Hematopoietic multipotent progenitor cell (in vitro differentiated cells): ENCODE results near the gene EHMT1. TPM values are rescaled to one million over a fixed set of nuclear protein-coding genes. Genes with fewer than 3 reads are reported as not detected.
"Not testable (repeated sequence)": the region's sequence is repeated elsewhere in the genome, so short reads cannot be mapped to it uniquely, and the experiment has no call there.

Experiments used
- DNase-seq, 3 donors: peaks; one replicate each; pipeline ENCODE4 v3.0.0-alpha.2; 2011 to 2015; ENCODE audit warnings: low read depth in 2 of 3, low spot score in 2 of 3
- small RNA-seq: library from RNA; depleted of rRNA; stranded (forward); fragments of <200 nt; gene quantifications from one replicate; pipeline ENCODE3, GENCODE V24; 2012
- total RNA-seq: library from RNA; depleted of rRNA; stranded (reverse); fragments of >200 nt; gene quantifications from one replicate; pipeline ENCODE4 v1.2.3, GENCODE V29; 2012

EHMT1 gene
- total RNA-seq, 1 donor: 119 TPM

DNA sequence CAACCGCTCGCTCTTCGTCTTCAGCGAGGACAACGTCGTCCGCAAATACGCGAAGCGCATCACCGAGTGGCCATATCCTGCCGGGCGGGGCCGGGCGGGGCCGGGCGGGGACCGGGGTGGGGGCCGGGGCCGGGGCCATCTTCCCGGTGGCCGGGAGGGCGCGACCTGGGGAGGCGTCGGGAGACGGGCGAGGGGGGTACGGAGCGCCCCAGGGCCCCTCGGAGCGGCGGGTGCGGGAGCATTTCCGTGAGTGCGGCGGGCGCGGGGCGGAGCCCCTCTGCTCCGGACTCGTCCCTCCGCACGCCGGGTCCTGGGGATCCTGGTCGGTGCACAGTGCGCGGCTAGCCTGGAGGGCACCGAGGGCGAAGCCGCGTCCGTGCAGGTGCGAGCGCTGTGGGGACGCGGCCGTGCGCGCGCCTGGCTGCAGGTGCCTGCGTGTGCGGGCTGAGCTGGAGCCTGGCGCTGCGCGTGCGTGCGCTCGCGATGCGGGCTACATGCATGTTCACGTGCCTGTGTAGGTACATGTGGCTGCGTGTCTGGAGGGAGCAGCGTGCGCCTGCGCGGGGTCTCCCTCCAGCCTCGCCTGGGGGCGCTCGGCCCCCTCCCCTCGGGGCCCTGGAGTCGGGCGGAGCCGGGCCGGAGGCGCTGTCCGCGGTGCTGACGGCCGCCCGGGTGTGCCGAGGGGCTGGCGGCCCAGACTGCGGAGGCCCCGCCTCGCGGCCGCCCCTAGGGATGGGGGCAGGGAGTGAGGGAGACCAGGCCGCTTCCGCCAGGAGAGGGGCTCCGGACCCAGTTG is 259.5 kb downstream of the EHMT1 start:
- DNase-seq: peak in 2 of 3 donors; percentile 66 to 74

DNA sequence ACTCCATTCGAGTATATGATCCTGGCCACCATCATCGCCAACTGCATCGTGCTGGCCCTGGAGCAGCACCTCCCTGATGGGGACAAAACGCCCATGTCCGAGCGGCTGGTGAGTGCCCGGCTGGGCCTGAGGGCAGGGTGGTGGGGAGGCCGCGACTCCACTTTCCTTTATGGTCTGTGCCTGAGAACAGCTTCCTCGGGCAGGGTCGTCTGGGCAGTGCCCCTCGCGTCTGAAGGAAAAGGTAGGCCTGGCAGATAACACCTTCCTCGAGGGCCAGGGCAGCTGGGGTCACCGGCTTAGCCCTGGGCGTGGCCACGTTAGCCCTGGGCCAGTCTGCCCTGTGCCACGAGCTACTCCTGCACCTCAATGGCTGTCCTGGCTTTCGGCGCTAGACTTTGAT is 260.2 kb downstream of the EHMT1 start:
- DNase-seq: no peak

DNA sequence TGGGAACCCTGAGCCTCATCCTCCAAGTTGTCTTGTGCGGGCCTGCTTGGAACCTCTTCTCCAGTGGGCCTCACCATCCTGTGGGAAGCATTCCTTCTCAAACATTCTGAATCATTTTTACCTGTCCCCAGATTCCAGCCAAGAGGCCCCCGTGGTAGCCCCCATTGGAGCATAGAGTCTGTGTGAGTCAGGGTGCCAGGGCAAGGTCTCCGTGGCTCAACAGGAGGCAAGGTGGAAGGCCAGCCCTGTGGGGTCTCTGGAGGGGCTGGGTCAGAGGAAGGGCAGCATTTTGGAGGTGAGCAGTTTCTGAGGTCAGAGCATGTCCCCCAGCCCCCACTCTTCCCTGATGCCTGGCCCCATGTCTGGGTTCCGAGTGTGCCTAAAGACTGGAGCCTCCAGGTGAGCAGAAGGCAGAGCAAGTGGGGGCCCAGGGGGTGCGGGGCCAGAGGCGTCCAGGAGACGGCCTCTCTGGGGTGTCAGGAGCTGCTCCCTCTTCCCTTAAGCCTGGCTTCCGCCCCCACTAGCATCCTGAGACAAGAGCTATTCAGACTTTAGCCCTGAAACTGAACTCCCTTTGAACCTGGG is 260.9 kb downstream of the EHMT1 start:
- DNase-seq: no peak

DNA sequence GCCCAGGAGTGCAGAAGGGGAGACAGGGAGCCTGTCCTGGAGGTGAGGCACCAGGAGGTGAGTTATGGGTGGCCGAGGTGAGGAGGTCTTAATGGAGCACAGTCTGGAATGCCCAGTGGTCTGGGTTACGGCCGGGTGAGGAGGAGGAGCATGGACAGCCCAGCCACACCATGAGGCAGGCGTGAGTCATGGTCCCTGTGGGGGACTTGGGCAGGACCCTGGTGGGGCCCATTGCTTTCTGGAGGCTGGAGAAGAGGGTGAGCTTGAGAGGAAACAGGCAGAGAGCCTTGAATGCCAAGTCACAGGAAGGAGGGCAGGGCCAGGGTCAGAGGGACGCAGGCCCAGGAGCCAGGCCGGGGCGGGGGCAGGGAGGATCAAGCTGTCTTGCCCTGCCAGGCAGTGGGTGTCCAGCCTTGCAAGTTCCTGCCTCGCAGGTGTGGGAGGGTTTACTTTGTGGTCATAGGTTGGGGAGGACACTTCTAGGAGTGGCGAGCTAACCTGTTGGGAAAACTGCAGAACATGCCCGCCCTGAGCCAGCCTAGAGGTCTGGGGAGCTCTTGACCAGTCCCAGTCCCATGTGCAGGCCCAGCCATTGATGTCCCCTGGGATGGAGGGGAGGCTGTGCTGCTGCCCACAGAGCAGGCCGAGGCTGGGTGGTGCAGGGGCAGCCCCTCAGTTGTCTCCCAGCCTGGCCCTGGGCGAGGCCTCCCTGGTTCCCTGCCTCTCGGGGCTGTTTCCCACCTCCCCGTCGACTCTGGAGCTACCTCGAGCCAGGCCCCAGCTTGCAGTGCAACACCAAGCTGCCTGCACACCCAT is 261.6 kb downstream of the EHMT1 start:
- no peak for DNase-seq

DNA sequence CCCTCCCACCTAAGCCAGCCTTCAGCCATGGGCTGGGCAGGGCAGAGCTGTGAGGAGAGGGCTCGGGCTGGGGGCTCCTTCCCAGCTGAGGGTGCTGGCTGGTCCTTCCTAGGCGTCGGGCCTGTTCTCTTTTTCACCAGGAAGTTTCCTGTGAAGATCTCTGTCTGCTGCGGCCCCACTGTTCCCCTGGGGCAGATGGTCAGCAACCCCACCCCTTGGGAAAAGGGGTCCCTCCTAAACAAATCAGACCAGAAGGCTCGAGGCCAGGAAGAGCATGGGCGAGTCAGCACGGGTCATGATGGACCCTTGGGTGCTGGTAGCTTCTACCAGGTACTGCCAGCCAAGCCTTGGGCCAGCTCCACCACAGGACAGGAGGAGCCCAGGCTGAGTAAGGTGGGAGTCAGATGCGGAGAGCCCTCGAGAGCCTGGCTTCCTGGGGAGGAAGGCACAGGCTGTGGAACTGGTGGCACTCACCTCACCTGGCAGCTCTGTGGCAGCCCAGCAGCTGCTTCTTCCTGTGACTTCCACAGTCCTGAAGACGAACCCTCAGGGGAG is 262.2 kb downstream of the EHMT1 start:
- no peak for DNase-seq

DNA sequence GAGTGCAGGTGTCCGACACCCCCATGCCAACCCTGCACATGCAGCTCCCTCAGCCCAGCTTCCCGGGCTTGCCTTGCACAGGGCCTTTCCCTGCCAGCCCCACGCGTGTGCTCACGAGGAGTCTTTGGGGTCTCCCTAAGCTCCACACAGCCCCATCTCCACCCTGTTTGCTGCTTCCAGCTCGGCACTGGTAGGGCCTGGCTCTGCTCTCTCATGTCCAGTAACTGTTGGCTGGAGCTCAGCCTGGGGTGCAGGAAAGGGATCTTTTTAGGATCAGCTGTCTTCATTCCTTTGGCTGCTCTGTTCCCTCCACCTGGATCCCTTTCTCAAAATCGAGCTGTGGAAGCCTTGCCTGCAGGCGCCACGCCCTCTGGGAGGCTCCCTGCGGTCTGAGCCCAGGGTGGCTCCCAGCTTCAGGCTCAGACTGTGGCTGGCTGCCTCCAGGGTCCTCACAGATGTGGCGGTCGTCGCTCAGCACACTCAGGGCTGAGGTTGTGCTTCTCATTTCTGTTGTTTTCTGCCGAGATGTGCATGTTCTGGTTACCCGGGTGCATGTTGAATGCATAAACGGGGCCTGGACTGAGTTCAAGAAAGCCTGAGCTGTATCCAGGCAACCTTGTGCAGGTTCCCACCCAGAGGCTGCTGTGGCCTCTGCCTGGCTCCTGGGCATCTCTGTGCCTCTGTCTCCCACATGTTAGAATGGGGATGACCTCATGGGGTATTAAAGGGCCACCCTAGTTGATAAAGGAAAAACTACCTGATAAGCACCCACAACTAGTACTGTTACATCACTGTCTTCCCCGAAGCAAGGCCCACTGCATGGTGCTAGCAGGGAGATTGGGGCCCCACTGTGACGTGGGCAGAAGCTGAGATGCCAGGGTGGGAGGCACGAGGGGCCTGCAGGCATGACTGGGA is 263.0 kb downstream of the EHMT1 start:
- DNase-seq: no peak

DNA sequence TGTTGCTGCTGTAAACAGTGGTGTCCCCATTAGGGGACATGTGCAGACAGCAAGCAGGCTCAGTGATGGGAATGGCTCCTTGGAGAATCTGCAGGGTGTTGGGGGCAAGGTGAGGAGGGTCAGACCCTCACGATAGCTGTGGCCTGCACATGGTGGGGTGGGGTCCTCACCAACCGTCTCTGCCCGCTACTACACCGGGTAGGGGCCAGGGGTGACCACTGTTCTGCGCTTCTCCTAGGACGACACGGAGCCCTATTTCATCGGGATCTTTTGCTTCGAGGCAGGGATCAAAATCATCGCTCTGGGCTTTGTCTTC is 263.7 kb downstream of the EHMT1 start:
- no peak for DNase-seq

DNA sequence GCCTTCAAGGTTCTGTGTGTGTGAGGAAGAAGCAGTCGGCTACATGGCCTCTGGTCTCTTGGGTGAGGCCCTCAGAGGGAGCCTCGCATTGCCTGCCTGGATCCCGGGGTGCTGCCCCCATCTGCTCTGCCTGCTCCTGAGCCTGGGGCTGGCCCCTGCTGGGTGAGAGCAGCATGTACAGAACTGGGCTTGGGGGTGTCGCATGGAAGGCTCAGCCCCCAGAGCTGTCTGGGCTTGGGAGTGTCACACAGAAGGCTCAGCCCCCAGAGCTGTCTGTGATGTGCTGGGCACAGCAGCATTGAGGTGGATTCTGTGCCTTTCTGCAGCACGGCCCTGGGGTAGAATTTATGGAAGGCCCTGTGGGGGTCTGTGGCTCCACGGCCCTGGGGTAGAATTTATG is 265.2 kb downstream of the EHMT1 start:
- not testable (repeated sequence) for DNase-seq

DNA sequence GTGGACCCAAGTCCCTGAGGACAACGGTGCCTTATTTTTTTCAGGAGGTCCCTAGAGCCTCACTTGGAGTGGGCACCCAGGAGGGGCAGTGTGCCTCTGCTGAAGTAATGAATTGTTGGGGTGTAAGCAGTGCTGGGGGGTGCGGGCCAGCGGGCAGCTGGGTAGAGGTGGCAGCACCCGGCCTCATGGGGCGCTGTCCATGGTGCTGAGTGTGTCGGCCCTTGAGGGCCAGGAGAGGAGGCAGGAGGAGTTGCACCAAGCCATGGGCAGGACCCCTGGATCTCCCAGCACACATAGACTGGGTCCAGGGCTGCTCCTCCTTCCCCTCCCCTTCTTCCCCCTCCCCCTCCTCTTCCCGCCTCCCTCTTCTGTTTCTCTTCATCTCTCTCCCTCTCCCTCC is 265.7 kb downstream of the EHMT1 start:
- DNase-seq: peak in 1 of 3 donors; percentile 18

DNA sequence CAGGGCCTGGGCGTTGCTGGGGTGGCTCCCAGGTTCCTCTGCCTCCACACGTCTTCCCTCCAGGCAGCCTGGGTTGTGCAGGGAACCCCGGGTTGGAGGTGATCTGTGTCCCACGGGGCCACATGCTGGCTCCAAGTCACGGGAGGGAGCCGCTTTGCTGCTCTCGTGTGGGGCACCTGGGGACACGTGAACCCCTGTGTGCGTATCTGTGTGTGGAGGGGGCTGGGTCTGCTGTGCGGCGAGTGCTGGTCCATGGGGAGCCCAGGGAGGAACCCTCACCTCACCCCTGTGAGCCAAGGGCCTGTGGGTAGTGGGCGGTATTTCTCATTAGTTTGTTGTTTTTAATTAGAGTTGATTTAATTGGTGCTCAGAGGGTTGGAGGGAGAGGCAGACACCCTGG is 266.3 kb downstream of the EHMT1 start:
- DNase-seq: not testable (repeated sequence)

Small RNAs within 50 kb of the gene (small RNA-seq; reads per million reads assigned to genes)
- gene MIR602 (not detected), gene RF00017 (not detected)

Other genes starting within 250 kb of the EHMT1 start
- gene EXD3, start 195.8 kb upstream of the EHMT1 start, total RNA-seq: 28.3 TPM
- gene NOXA1, start 195.6 kb upstream of the EHMT1 start, total RNA-seq: 4.6 TPM
- gene ENTPD8, start 177.6 kb upstream of the EHMT1 start, total RNA-seq: 0.27 TPM
- 26.4 TPM for gene NSMF, start 159.7 kb upstream of the EHMT1 start, total RNA-seq
- gene PNPLA7, start 68.6 kb upstream of the EHMT1 start, total RNA-seq: 11.6 TPM
- gene MRPL41, start 67.1 kb upstream of the EHMT1 start, total RNA-seq: 18.3 TPM
- 25.0 TPM for gene DPH7, start 40.1 kb upstream of the EHMT1 start, total RNA-seq
- gene ZMYND19, start 28.5 kb upstream of the EHMT1 start, total RNA-seq: 13.2 TPM
- 92.4 TPM for gene ARRDC1, start 13.3 kb upstream of the EHMT1 start, total RNA-seq